Sigmoid colon (tissue), 7 donors: ENCODE results near the gene IL17RD. TPM values are rescaled to one million over a fixed set of nuclear protein-coding genes. Genes with fewer than 3 reads are reported as not detected.

Experiments
- DNase-seq: peaks from one replicate; pipeline ENCODE4 v3.0.0-alpha.2; 2019
- H3K27ac ChIP-seq, 4 donors: fragments of 200-600 bp; sonication (generic); one replicate each; pipeline ENCODE4 v1.5.1; 2016 to 2019; ENCODE audit warnings: mild to moderate bottlenecking in 1 of 4
- H3K27me3 ChIP-seq, 3 donors: fragments of 200-600 bp; sonication (generic); one replicate each; pipeline ENCODE4 v1.5.1; 2019; ENCODE audit warnings: mild to moderate bottlenecking in 1 of 3
- H3K36me3 ChIP-seq, 4 donors: fragments of 200-600 bp; sonication (generic); one replicate each; pipeline ENCODE4 v1.5.1; 2016 to 2019
- H3K4me1 ChIP-seq, 4 donors: fragments of 200-600 bp; sonication (generic); one replicate each; pipeline ENCODE4 v1.5.1; 2017 to 2019
- H3K4me3 ChIP-seq, 4 donors: fragments of 200-600 bp; sonication (generic); one replicate each; pipeline ENCODE4 v1.5.1; 2017 to 2019; ENCODE audit warnings: mild to moderate bottlenecking in 2 of 4, moderate library complexity in 1 of 4
- H3K9me3 ChIP-seq, 4 donors: fragments of 200-600 bp in 3 of 4; sonication (generic) in 3 of 4; one replicate each; pipeline versions ENCODE4 v1.5.1 to v1.6.1; 2013 to 2019
- CTCF ChIP-seq, 4 experiments: fragments of 450-650 bp in 3 of 4; fragments of 200-600 bp in 1 of 4; IDR thresholded peaks; one replicate each; pipeline ENCODE4 v1.5.1; 2016 to 2019; ENCODE audit warnings: antibody characterized with exemption in 4 of 4, mild to moderate bottlenecking in 3 of 4, moderate library complexity in 2 of 4
- EP300 ChIP-seq, 4 donors: sonication (generic); formaldehyde crosslinking; IDR thresholded peaks; one replicate each; pipeline ENCODE4 v1.6.1; 2017; ENCODE audit warnings: antibody characterized with exemption in 4 of 4
- POLR2A ChIP-seq, 2 donors: fragments of 450-650 bp; IDR thresholded peaks; one replicate each; pipeline ENCODE4 v1.6.1; 2016; ENCODE audit warnings: antibody characterized with exemption in 2 of 2, mild to moderate bottlenecking in 2 of 2, moderate library complexity in 2 of 2
- POLR2AphosphoS5 ChIP-seq, 4 donors: sonication (generic); formaldehyde crosslinking; IDR thresholded peaks; one replicate each; pipeline ENCODE4 v1.6.1; 2017; ENCODE audit warnings: antibody characterized with exemption in 4 of 4
- WGBS, 2 donors: extraction: QIAGEN DNeasy Blood & Tissue Kit; methylation state at CpG; one replicate each; pipeline ENCODE4 v1.1.7; 2013; 5-methylcytosine and 5-hydroxymethylcytosine counted together
- intact Hi-C: fragments of 100-400 bp; cut with DNase I; formaldehyde crosslinking; loops from one replicate; pipeline ENCODE4 v1.15.1; 2023
- polyA plus RNA-seq, 3 donors: library from polyadenylated mRNA; stranded (reverse); fragments of 200-250 nt; gene quantifications; one replicate each; pipeline ENCODE4 v1.2.3, GENCODE V29; 2013
- total RNA-seq, 4 donors: library from RNA; depleted of rRNA; stranded (reverse); fragments of >200 nt; gene quantifications; one replicate each; pipeline ENCODE4 v1.1.0, GENCODE V29; 2016
- donor health status: healthy with polysubstance abuse.
- donor health status: Bipolar disorder and iron deficiency.
- donor health status: healthy.

IL17RD gene
- total and polyA plus RNA-seq, 7 donors, result under 0.01 to 46.8 (median 16.8) TPM

- Histone ChIP-seq H3K27ac (no peak overlapping the region), H3K36me3 (peaks cover 0 to 45% (median 3%) of the 10 kb centered on the region in 4 donors), H3K9me3 (no peaks in the 10 kb centered on the region), H3K27me3 (no peaks in the 10 kb centered on the region), H3K4me3 (no peak overlapping the region), H3K4me1 (peaks cover 0 to 5% (median 2%) of the 10 kb centered on the region in 4 donors)
- intact Hi-C loops, result loop anchor here (10.0 kb wide), 1 partner anchor 394 kb away; no protein-coding TSS in a partner anchor
- no peak for DNase-seq
- WGBS, 2 donors, result 54 to 83% methylated on average over 6 of the region's 6 CpGs
- TF ChIP-seq CTCF (IDR thresholded peaks at IDR 0.05) (no peak), POLR2A (IDR thresholded peaks at IDR 0.05) (no peak), EP300 (IDR thresholded peaks at IDR 0.05) (no peak), POLR2AphosphoS5 (IDR thresholded peaks at IDR 0.05) (no peak)
These were observed 66.5 kb downstream of the IL17RD start for GRCh38 chr3:57098418-57099310.

- intact Hi-C loops, result loop anchor here (10.0 kb wide), 1 partner anchor 393 kb away; no protein-coding TSS in a partner anchor
- Histone ChIP-seq H3K27ac (no peak overlapping the region), H3K27me3 (no peaks in the 10 kb centered on the region), H3K36me3 (peaks cover 0 to 34% (median 3%) of the 10 kb centered on the region in 4 donors), H3K4me1 (peaks cover 0 to 5% (median 2%) of the 10 kb centered on the region in 4 donors), H3K9me3 (no peaks in the 10 kb centered on the region), H3K4me3 (no peak overlapping the region)
- no peak for TF ChIP-seq CTCF (IDR thresholded peaks at IDR 0.05)
- TF ChIP-seq EP300 (IDR thresholded peaks at IDR 0.05), result no peak
- TF ChIP-seq POLR2AphosphoS5 (IDR thresholded peaks at IDR 0.05), result no peak
- no peak for TF ChIP-seq POLR2A (IDR thresholded peaks at IDR 0.05)
- DNase-seq, result no peak
- WGBS, 2 donors, result 96% methylated on average over 23 of the region's 23 CpGs
These were observed 67.6 kb downstream of the IL17RD start for GRCh38 chr3:57097536-57097935.

- H3K4me1 ChIP-seq, result peaks cover 0 to 23% (median 16%) of the 10 kb centered on the region in 4 donors
- no peak overlapping the region for H3K4me3 ChIP-seq
- TF ChIP-seq POLR2A (IDR thresholded peaks at IDR 0.05), result no peak
- no peak for TF ChIP-seq CTCF (IDR thresholded peaks at IDR 0.05)
- TF ChIP-seq EP300 (IDR thresholded peaks at IDR 0.05), result no peak
- TF ChIP-seq POLR2AphosphoS5 (IDR thresholded peaks at IDR 0.05), result no peak
- no peak overlapping the region for H3K27ac ChIP-seq
- DNase-seq, result no peak
- 95 to 96% methylated on average over 5 of the region's 5 CpGs for WGBS, 2 donors
- peaks cover 0 to 27% (median 3%) of the 10 kb centered on the region in 4 donors for H3K36me3 ChIP-seq
- H3K27me3 ChIP-seq, result no peaks in the 10 kb centered on the region
- intact Hi-C loops, result loop anchor here (10.0 kb wide), 1 partner anchor 391 kb away; no protein-coding TSS in a partner anchor
- H3K9me3 ChIP-seq, result no peaks in the 10 kb centered on the region
These were observed 69.8 kb downstream of the IL17RD start for GRCh38 chr3:57095363-57095762.

DNA sequence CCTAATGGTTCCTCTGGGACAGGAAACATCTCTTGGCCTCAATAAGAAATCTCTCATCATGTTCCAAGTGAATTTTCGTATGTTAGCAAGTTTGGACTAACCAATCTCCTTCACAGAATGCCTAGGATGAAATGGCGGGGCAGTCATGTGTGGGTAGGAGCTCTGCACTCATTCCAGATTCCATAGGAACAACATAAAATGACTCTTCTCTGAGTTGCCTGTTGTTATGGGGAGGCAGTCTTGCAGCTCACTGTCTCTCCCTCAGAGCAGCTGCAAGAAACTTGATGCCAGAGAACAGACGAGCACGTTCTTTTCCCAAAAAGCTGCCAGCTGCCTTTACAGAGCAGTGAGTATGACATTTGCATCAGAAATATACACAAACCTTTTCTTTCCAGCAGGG is 70.6 kb downstream of the IL17RD start:
- H3K27ac ChIP-seq, result peak overlapping the region in 2 of 4 donors; percentile 24 to 50
- no peaks in the 10 kb centered on the region for H3K9me3 ChIP-seq
- 82 to 85% methylated on average over 4 of the region's 4 CpGs for WGBS, 2 donors
- DNase-seq, result no peak
- H3K36me3 ChIP-seq, result peaks cover 0 to 27% (median 3%) of the 10 kb centered on the region in 4 donors
- H3K4me1 ChIP-seq, result peaks cover 0 to 18% (median 14%) of the 10 kb centered on the region in 4 donors
- H3K4me3 ChIP-seq, result no peak overlapping the region
- intact Hi-C loops, result loop anchor here (10.0 kb wide), 1 partner anchor 390 kb away; no protein-coding TSS in a partner anchor
- no peak for TF ChIP-seq POLR2A (IDR thresholded peaks at IDR 0.05)
- TF ChIP-seq EP300 (IDR thresholded peaks at IDR 0.05), result no peak
- TF ChIP-seq POLR2AphosphoS5 (IDR thresholded peaks at IDR 0.05), result no peak
- no peak for TF ChIP-seq CTCF (IDR thresholded peaks at IDR 0.05)
- no peaks in the 10 kb centered on the region for H3K27me3 ChIP-seq
